Measurements from ENCODE around the gene SLC4A5. TPM values are rescaled to one million over a fixed set of nuclear protein-coding genes. Genes with fewer than 3 reads are reported as not detected.

The SLC4A5 gene
- total RNA-seq, 6 donors from 2014 or later: 3.2 to 47.1 (median 11.0) TPM

GRCh38 chr2:74250189-74250631 is 93.0 kb downstream of the SLC4A5 start:
- DNase-seq (peak in 1 of 2 donors; percentile 33), ATAC-seq (ENCODE audit: low FRiP score in 2 of 2) (peak in 1 of 2 donors; percentile 59)
- Histone ChIP-seq H3K27ac (no peak overlapping the region), H3K27me3 (no peaks in the 10 kb centered on the region), H3K36me3 (peaks cover 0 to 2% (median 0%) of the 10 kb centered on the region in 4 donors), H3K9me3 (no peaks in the 10 kb centered on the region), H3K4me3 (no peak overlapping the region), H3K4me1 (peaks cover 0 to 4% (median 0%) of the 10 kb centered on the region in 4 donors)
- WGBS, 2 donors: 36 to 40% methylated on average over 10 of the region's 10 CpGs
- no peak for TF ChIP-seq POLR2AphosphoS5 (IDR thresholded peaks at IDR 0.05)
- peak; percentile 56 to 75 (median 68) for TF ChIP-seq CTCF (IDR thresholded peaks at IDR 0.05)

DNA sequence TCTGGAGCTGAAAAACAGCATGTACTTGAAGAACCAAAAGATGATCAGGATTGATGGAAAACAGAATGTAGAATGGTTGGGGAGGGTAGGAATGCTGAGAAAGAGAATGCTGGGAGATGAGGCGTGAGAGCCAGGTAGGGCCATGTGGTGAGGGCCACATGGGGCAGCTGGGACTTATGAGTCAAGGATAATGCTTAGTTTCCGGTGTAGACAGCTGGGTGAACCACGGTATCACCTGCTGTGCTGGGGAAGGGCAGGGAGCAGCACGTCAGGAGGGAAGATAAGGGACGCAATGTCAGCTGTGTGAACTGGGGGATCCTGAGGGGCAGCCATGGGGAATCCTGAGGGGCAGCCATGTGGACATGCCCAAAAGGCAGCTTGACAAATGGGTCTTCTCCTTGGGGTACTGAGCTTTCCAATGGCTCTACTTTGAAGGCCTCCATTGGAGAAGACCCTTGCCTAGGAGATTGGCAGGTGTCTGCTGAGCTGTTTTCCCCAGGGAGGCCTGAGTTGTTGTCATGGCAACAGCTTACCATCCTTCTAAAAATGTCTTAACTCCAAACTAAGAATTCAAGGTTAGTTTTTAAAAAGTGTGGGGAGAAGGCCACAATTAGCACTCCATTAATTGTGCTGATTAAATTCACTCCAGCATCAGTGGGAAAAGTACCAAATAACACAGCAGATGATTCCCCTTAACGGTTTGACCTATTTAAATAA is 93.7 kb downstream of the SLC4A5 start:
- ATAC-seq (ENCODE audit: low FRiP score in 2 of 2) (no peak), DNase-seq (no peak)
- Histone ChIP-seq H3K9me3 (no peaks in the 10 kb centered on the region), H3K36me3 (peaks cover 0 to 2% (median 0%) of the 10 kb centered on the region in 4 donors), H3K4me1 (peaks cover 0 to 4% (median 0%) of the 10 kb centered on the region in 4 donors), H3K4me3 (no peak overlapping the region), H3K27ac (no peak overlapping the region), H3K27me3 (no peaks in the 10 kb centered on the region)
- no peak for TF ChIP-seq POLR2A (IDR thresholded peaks at IDR 0.05)
- WGBS, 2 donors: 79 to 85% methylated on average over 6 of the region's 6 CpGs

GRCh38 chr2:74246496-74247195 is 96.6 kb downstream of the SLC4A5 start:
- H3K9me3 ChIP-seq: no peaks in the 10 kb centered on the region
- H3K27me3 ChIP-seq: no peaks in the 10 kb centered on the region
- WGBS, 2 donors: 91 to 94% methylated on average over 12 to 14 of the region's 14 CpGs
- no peak for DNase-seq
- H3K36me3 ChIP-seq: peaks cover 0 to 2% (median 0%) of the 10 kb centered on the region in 4 donors
- no peak overlapping the region for H3K27ac ChIP-seq
- TF ChIP-seq POLR2AphosphoS5 (IDR thresholded peaks at IDR 0.05) (no peak), EP300 (IDR thresholded peaks at IDR 0.05) (no peak), POLR2A (IDR thresholded peaks at IDR 0.05) (no peak), CTCF (IDR thresholded peaks at IDR 0.05) (no peak)
- no peak for ATAC-seq (ENCODE audit: low FRiP score in 2 of 2)
- H3K4me3 ChIP-seq: no peak overlapping the region
- H3K4me1 ChIP-seq: peaks cover 0 to 4% (median 0%) of the 10 kb centered on the region in 4 donors

GRCh38 chr2:74244286-74244685 is 98.9 kb downstream of the SLC4A5 start:
- H3K27me3 ChIP-seq: no peaks in the 10 kb centered on the region
- DNase-seq (no peak), ATAC-seq (ENCODE audit: low FRiP score in 2 of 2) (no peak)
- no peak overlapping the region for H3K27ac ChIP-seq
- 74% methylated on average over 3 of the region's 3 CpGs for WGBS, 2 donors
- no peaks in the 10 kb centered on the region for H3K9me3 ChIP-seq
- no peak overlapping the region for H3K4me3 ChIP-seq
- H3K4me1 ChIP-seq: no peaks in the 10 kb centered on the region
- H3K36me3 ChIP-seq: peaks cover 0 to 2% (median 0%) of the 10 kb centered on the region in 4 donors
- no peak for TF ChIP-seq CTCF (IDR thresholded peaks at IDR 0.05)
- TF ChIP-seq EP300 (IDR thresholded peaks at IDR 0.05): no peak
- TF ChIP-seq POLR2A (IDR thresholded peaks at IDR 0.05): no peak
- no peak for TF ChIP-seq POLR2AphosphoS5 (IDR thresholded peaks at IDR 0.05)

DNA sequence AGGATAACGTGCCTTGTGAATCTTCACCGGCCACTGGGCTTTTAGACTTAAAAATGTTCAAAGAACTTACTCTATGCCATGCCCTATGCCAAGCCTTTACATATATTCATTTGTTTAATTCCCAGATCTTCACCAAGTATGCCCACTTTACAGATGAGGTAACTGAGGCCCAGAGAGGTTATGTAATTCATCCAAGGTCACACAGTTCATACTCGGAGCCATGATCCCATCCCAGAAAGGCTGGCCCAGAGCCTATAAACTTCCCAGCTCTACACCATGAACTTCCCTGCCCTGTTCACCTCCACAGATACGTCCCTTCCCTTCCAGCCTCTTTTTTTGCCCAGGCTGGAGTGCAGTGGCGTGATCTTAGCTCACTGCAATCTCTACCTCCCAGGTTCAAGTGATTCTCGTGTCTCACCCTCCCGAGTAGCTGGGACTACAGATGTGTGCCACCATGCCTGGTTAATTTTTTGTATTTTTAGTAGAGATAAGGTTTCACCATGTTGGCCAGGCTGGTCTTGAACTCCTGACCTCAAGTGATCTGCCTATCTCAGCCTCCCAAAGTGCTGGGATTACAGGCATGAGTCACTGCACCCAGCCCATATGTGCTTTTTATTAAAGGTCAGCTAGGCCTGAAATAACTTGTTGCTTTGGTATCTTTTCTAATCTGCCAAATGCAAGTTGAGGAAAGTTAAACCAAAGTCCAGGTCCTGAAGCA is 100.7 kb downstream of the SLC4A5 start:
- peaks cover 0 to 2% (median 0%) of the 10 kb centered on the region in 4 donors for H3K36me3 ChIP-seq
- no peaks in the 10 kb centered on the region for H3K9me3 ChIP-seq
- 90 to 92% methylated on average over 7 of the region's 7 CpGs for WGBS, 2 donors
- TF ChIP-seq CTCF (IDR thresholded peaks at IDR 0.05): no peak
- TF ChIP-seq POLR2A (IDR thresholded peaks at IDR 0.05): no peak
- TF ChIP-seq POLR2AphosphoS5 (IDR thresholded peaks at IDR 0.05): no peak
- no peak for TF ChIP-seq EP300 (IDR thresholded peaks at IDR 0.05)
- no peaks in the 10 kb centered on the region for H3K4me1 ChIP-seq
- DNase-seq (no peak), ATAC-seq (ENCODE audit: low FRiP score in 2 of 2) (no peak)
- no peaks in the 10 kb centered on the region for H3K27me3 ChIP-seq
- no peak overlapping the region for H3K27ac ChIP-seq
- no peak overlapping the region for H3K4me3 ChIP-seq

Data from upper lobe of left lung (tissue), 6 donors.